Osteoblast (primary cell): ENCODE data around the gene BRAT1. TPM values are rescaled to one million over a fixed set of nuclear protein-coding genes. Genes with fewer than 3 reads are reported as not detected.

ENCODE experiments used
- DNase-seq: peaks from one replicate; pipeline ENCODE4 v3.0.0; 2011; ENCODE audit warnings: low spot score, mixed read lengths; ENCODE audit not compliant: insufficient read length; ENCODE audit errors: missing footprints
- H2AFZ ChIP-seq: 2 replicates; pipeline ENCODE4 v1.6.0; 2011; ENCODE audit warnings: mild to moderate bottlenecking, low read length
- H3K27ac ChIP-seq: 2 replicates; pipeline ENCODE4 v1.5.1; 2011; ENCODE audit warnings: mild to moderate bottlenecking, low read depth, low read length, moderate library complexity
- H3K27me3 ChIP-seq: 2 replicates; pipeline ENCODE4 v1.6.0; 2012; ENCODE audit warnings: mild to moderate bottlenecking, control low read depth, inconsistent platforms, low read length, moderate library complexity; ENCODE audit not compliant: insufficient read depth
- H3K36me3 ChIP-seq: 2 replicates; pipeline ENCODE4 v1.5.1; 2011; ENCODE audit warnings: mild to moderate bottlenecking, low read length, control low read depth, moderate library complexity; ENCODE audit not compliant: insufficient read depth
- H3K4me1 ChIP-seq: 2 replicates; pipeline ENCODE4 v1.5.1; 2011; ENCODE audit warnings: mild to moderate bottlenecking, low read length, control low read depth, moderate library complexity; ENCODE audit not compliant: insufficient read depth
- H3K4me2 ChIP-seq: 2 replicates; pipeline ENCODE4 v1.6.0; 2011; ENCODE audit warnings: mild to moderate bottlenecking, low read length; ENCODE audit not compliant: insufficient read depth
- H3K4me3 ChIP-seq: fragments of 200-600 bp; sonication (generic); 3 replicates; pipeline ENCODE4 v1.5.1; 2012; ENCODE audit warnings: mild to moderate bottlenecking, low read length, inconsistent platforms; ENCODE audit not compliant: insufficient read depth
- H3K79me2 ChIP-seq: 2 replicates; pipeline ENCODE4 v1.6.0; 2012; ENCODE audit warnings: mild to moderate bottlenecking, low read length, control low read depth, inconsistent platforms; ENCODE audit not compliant: insufficient read depth
- H3K9me3 ChIP-seq: 2 replicates; pipeline ENCODE4 v1.5.1; 2011; ENCODE audit warnings: low read depth, low read length, control low read depth
- H4K20me1 ChIP-seq: 2 replicates; pipeline ENCODE4 v1.6.0; 2012; ENCODE audit warnings: mild to moderate bottlenecking, low read length, control low read depth; ENCODE audit not compliant: insufficient read depth
- total RNA-seq: library from RNA; depleted of rRNA; stranded (reverse); fragments of >200 nt; gene quantifications from 2 replicates; pipeline ENCODE4 v1.2.3, GENCODE V29; 2012
- TF ChIP-seq, protein P1 (sequence below): IDR thresholded peaks from 2 replicates; pipeline ENCODE4 v1.5.1; 2011; ENCODE audit warnings: mild to moderate bottlenecking, low read depth, low read length, moderate library complexity; ENCODE audit errors: extremely low read depth

Gene BRAT1
- total RNA-seq, 1 donor = 28.2 TPM

DNA sequence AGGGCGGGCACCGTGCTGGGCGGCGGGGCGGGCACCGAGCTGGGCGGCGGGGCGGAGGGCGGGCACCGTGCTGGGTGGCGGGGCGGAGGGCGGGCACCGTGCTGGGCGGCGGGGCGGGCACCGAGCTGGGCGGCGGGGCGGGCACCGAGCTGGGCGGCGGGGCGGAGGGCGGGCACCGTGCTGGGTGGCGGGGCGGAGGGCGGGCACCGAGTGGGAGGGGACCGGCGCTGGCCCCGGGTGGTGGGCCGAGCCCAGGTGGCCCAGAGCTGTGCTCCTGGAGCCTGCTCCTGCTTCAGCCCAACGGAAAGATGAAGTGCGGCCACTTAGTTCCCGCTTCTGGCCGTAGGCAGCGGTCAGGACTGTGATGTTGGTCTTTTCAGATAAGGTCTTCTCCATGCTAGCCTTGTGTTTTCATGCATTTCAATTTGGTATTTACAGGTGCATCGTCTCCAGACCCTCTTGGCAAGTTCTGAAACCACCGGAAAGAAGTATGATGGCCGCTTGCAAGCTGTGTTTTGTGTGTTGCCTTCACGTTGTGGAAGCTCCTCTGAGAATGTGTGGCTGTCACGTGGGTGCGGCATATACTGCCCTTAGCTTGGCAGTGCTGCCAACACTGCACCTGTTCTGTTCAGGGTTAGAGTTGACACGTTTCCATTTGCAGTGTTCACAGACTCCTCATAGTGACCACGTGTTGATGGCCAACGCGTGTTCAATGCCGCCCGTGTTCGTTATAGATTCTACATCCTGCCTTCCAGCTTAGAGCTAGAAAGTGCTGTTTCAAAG lies 28.7 kb upstream of the BRAT1 start:
- H3K27ac ChIP-seq = no peak overlapping the region
- no peak overlapping the region for H3K4me2 ChIP-seq
- TF ChIP-seq, protein P1, sequence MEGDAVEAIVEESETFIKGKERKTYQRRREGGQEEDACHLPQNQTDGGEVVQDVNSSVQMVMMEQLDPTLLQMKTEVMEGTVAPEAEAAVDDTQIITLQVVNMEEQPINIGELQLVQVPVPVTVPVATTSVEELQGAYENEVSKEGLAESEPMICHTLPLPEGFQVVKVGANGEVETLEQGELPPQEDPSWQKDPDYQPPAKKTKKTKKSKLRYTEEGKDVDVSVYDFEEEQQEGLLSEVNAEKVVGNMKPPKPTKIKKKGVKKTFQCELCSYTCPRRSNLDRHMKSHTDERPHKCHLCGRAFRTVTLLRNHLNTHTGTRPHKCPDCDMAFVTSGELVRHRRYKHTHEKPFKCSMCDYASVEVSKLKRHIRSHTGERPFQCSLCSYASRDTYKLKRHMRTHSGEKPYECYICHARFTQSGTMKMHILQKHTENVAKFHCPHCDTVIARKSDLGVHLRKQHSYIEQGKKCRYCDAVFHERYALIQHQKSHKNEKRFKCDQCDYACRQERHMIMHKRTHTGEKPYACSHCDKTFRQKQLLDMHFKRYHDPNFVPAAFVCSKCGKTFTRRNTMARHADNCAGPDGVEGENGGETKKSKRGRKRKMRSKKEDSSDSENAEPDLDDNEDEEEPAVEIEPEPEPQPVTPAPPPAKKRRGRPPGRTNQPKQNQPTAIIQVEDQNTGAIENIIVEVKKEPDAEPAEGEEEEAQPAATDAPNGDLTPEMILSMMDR = no peak
- H3K4me3 ChIP-seq = no peak overlapping the region
- H4K20me1 ChIP-seq = no peaks in the 10 kb centered on the region
- H3K9me3 ChIP-seq = no peaks in the 10 kb centered on the region
- peaks cover 19% of the 10 kb centered on the region for H3K36me3 ChIP-seq
- H3K79me2 ChIP-seq = no peaks in the 10 kb centered on the region
- H3K27me3 ChIP-seq = no peaks in the 10 kb centered on the region
- peak; percentile 79 for DNase-seq
- no peaks in the 10 kb centered on the region for H3K4me1 ChIP-seq
- no peak overlapping the region for H2AFZ ChIP-seq

DNA sequence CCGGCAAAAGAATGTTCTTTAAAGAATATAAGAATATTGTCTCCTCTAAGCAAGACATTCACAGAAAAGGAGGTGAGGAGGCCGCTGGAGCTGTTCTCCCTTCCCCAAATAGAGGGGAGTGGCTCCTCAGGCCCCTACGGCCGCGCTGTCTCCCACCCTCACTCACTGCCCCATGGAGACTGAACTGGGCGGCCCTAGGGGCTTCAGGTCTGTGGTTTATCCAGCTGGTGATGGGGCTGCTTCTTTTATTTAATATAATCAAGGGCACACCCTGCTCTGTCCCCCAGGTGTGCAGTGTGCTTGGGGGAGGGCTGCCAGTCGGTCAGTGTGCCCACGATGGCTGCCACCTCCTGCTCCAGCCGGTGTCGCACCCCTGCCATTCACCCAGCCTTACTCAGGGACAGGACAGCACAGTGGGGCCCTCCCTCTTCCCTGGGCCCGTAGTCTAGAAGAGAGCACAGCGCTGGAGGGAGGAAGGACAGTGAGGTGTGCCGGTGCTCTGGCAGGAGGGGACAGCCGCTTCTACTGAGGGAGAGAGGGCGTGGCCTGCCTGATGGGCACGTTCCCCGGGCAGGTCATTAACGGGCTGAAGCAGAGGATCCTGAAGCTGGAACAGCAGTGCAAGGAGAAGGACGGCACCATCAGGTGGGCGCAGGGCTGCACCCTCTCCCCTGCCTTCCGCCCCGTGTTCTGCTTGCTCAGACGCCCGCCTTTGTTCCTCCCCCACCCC lies 26.8 kb upstream of the BRAT1 start:
- H3K27me3 ChIP-seq = no peaks in the 10 kb centered on the region
- H4K20me1 ChIP-seq = peaks cover under 1% of the 10 kb centered on the region
- H3K27ac ChIP-seq = no peak overlapping the region
- H3K36me3 ChIP-seq = peaks cover 19% of the 10 kb centered on the region
- no peak overlapping the region for H2AFZ ChIP-seq
- TF ChIP-seq, protein P1 = no peak
- H3K4me3 ChIP-seq = no peak overlapping the region
- no peaks in the 10 kb centered on the region for H3K79me2 ChIP-seq
- H3K4me2 ChIP-seq = no peak overlapping the region
- H3K9me3 ChIP-seq = no peaks in the 10 kb centered on the region
- H3K4me1 ChIP-seq = no peaks in the 10 kb centered on the region
- DNase-seq = peak; percentile 57

DNA sequence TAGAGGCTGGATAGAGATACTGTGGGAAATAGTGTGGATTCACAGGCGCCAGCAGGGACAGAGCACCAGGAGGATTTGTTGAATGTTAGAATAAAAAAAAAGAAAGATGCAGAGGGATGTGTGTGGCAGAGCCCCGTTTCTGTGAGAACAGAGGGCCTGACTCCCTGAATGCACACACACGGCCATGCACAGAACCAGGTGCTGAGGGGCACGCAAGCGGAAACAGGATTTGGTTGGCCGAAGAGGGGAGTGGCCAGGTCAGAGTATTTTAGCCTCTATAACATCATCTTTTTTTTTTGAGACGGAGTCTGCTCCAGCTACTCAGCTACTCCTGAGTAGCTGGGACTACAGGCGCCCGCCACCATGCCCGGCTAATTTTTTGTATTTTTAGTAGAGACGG lies 25.3 kb upstream of the BRAT1 start:
- peaks cover 11% of the 10 kb centered on the region for H4K20me1 ChIP-seq
- TF ChIP-seq, protein P1 = no peak
- H3K27ac ChIP-seq = no peak overlapping the region
- DNase-seq = no peak
- no peak overlapping the region for H3K4me3 ChIP-seq
- H3K27me3 ChIP-seq = no peaks in the 10 kb centered on the region
- H3K4me1 ChIP-seq = peaks cover 6% of the 10 kb centered on the region
- no peak overlapping the region for H2AFZ ChIP-seq
- H3K36me3 ChIP-seq = peaks cover 12% of the 10 kb centered on the region
- no peaks in the 10 kb centered on the region for H3K79me2 ChIP-seq
- no peak overlapping the region for H3K4me2 ChIP-seq
- no peaks in the 10 kb centered on the region for H3K9me3 ChIP-seq
